Endothelial cell of umbilical vein (primary cell): ENCODE measurements around the gene NDUFA6. TPM values are rescaled to one million over a fixed set of nuclear protein-coding genes. Genes with fewer than 3 reads are reported as not detected.

Experiments
- BruUV-seq: library from RNA; stranded (reverse); fragments of 400-500 nt; replicated peaks from 2 replicates; lab custom pipeline; 2021; lab: Mats Ljungman, UMichigan
- CTCF ChIA-PET: fragments of 300-600, 350-600 bp; sonication (Branson Sonifier 250); formaldehyde crosslinking; loops from one replicate; lab custom pipeline; 2021; ENCODE audit warnings: antibody characterized with exemption, inconsistent platforms; lab: Charles Lee
- POLR2A ChIA-PET: fragments of 300-600, 350-600 bp; sonication (Branson Sonifier 250); formaldehyde crosslinking; loops from one replicate; lab custom pipeline; 2021; ENCODE audit warnings: antibody characterized with exemption, inconsistent platforms; lab: Charles Lee
- DNase-seq: peaks from one replicate; pipeline ENCODE4 v3.0.0-alpha.2; 2011; ENCODE audit warnings: low read depth, low spot score
- FAIRE-seq: peaks from 2 replicates; lab custom pipeline; 2011; peaks lifted over from hg19 to GRCh38; lab: Jason Lieb, UNC
- H2AFZ ChIP-seq: 2 replicates; pipeline ENCODE4 v1.6.0; 2012; ENCODE audit warnings: low read depth, low read length, control low read depth, inconsistent platforms
- H3K27ac ChIP-seq: 2 replicates; pipeline ENCODE4 v1.5.1; 2011; ENCODE audit warnings: low read depth, mild to moderate bottlenecking, control low read depth, low read length, moderate library complexity; ENCODE audit not compliant: insufficient read depth
- H3K27me3 ChIP-seq, 2 experiments: 2 replicates each; pipeline versions ENCODE4 v1.6.0 to v1.6.1; 2011; ENCODE audit warnings: low read length in 2 of 2, mixed read lengths in 1 of 2; ENCODE audit not compliant: control insufficient read depth in 2 of 2, insufficient read depth in 2 of 2
- H3K36me3 ChIP-seq, 2 experiments: 2 replicates in 1 of 2; 3 replicates in 1 of 2; pipeline ENCODE4 v1.5.1; 2011; ENCODE audit warnings: low read length in 2 of 2, mild to moderate bottlenecking in 1 of 2, moderate library complexity in 1 of 2; ENCODE audit not compliant: control insufficient read depth in 2 of 2, insufficient read depth in 2 of 2; ENCODE audit errors: extremely low read depth in 1 of 2
- H3K4me1 ChIP-seq: 3 replicates; pipeline ENCODE4 v1.5.1; 2011; ENCODE audit warnings: mild to moderate bottlenecking, low read length; ENCODE audit not compliant: control insufficient read depth, insufficient read depth; ENCODE audit errors: extremely low read depth
- H3K4me2 ChIP-seq: 2 replicates; pipeline ENCODE4 v1.6.1; 2011; ENCODE audit warnings: low read length, control low read depth, mixed read lengths; ENCODE audit not compliant: insufficient read depth
- H3K4me3 ChIP-seq, 3 experiments: fragments of 200-600 bp in 1 of 3; sonication (generic), shearing (Covaris generic) in 1 of 3; replicated peaks in 1 of 3; 2 replicates each; pipeline ENCODE4 v1.5.1; 2011 to 2016; ENCODE audit warnings: control low read depth in 3 of 3, low read length in 3 of 3, mild to moderate bottlenecking in 2 of 3, inconsistent platforms in 1 of 3, low read depth in 1 of 3, moderate library complexity in 1 of 3; ENCODE audit not compliant: insufficient read depth in 1 of 3
- H3K79me2 ChIP-seq: 2 replicates; pipeline ENCODE4 v1.6.0; 2012; ENCODE audit warnings: low read length, inconsistent platforms; ENCODE audit not compliant: control insufficient read depth, insufficient read depth
- H3K9ac ChIP-seq: replicated peaks from 2 replicates; pipeline ENCODE3; 2011; ENCODE audit warnings: low read length, control low read depth; ENCODE audit not compliant: insufficient read depth; ENCODE audit errors: extremely low read depth
- H3K9me1 ChIP-seq: replicated peaks from 3 replicates; pipeline ENCODE4 v1.6.0; 2011; ENCODE audit warnings: mild to moderate bottlenecking, low read length; ENCODE audit not compliant: control insufficient read depth, insufficient read depth; ENCODE audit errors: extremely low read depth
- H3K9me3 ChIP-seq: replicated peaks from 2 replicates; pipeline ENCODE4 v1.5.1; 2012; ENCODE audit warnings: low read length, inconsistent platforms; ENCODE audit not compliant: control insufficient read depth, insufficient read depth
- H4K20me1 ChIP-seq: replicated peaks from 2 replicates; pipeline ENCODE3; 2011; ENCODE audit warnings: mild to moderate bottlenecking, low read length; ENCODE audit not compliant: control insufficient read depth, insufficient read depth; ENCODE audit errors: extremely low read depth
- EZH2 ChIP-seq: IDR thresholded peaks from 2 replicates; pipeline ENCODE4 v1.6.1; 2012; ENCODE audit warnings: borderline replicate concordance, low read depth, mild to moderate bottlenecking, moderate library complexity, low read length, inconsistent platforms; ENCODE audit not compliant: severe bottlenecking
- FOS ChIP-seq: IDR thresholded peaks from 2 replicates; pipeline ENCODE4 v1.6.1; 2011; ENCODE audit warnings: mild to moderate bottlenecking, low read length, moderate library complexity, borderline replicate concordance; ENCODE audit not compliant: insufficient read depth
- GATA2 ChIP-seq: IDR thresholded peaks from 2 replicates; pipeline ENCODE4 v1.7.0; 2011; ENCODE audit warnings: low read depth, mild to moderate bottlenecking, moderate library complexity, mixed read lengths, low read length; ENCODE audit not compliant: insufficient read length, insufficient read depth
- JUN ChIP-seq: IDR thresholded peaks from 2 replicates; pipeline ENCODE4 v1.6.1; 2011; ENCODE audit warnings: borderline replicate concordance, low read depth; ENCODE audit not compliant: insufficient read length, insufficient read depth
- MYC ChIP-seq: IDR thresholded peaks from one replicate; pipeline ENCODE4 v1.6.1; 2011; ENCODE audit warnings: mild to moderate bottlenecking, low read depth, low read length
- POLR2A ChIP-seq: IDR thresholded peaks from 2 replicates; pipeline ENCODE4 v1.6.1; 2012; ENCODE audit warnings: low read depth, mild to moderate bottlenecking, control low read depth, low read length
- POLR2AphosphoS5 ChIP-seq: IDR thresholded peaks from 2 replicates; pipeline ENCODE4 v1.6.1; 2012; ENCODE audit warnings: low read depth, mild to moderate bottlenecking, control low read depth, low read length, moderate library complexity; ENCODE audit not compliant: insufficient read depth
- dilution Hi-C: fragments of 300-500 bp; cut with MboI; formaldehyde crosslinking; loops from one replicate; pipeline ENCODE4 v1.15.0; 2019; ENCODE audit warnings: low sequenced_read_pairs; ENCODE audit not compliant: extremely low pct_ligation_motif_present
- intact Hi-C: fragments of 100-400 bp; cut with micrococcal nuclease; formaldehyde crosslinking; loops from one replicate; pipeline ENCODE4 v1.10.0; 2022
- polyA plus RNA-seq, 4 experiments: library from polyadenylated mRNA; depleted of rRNA in 3 of 4; stranded (reverse) in 3 of 4; unstranded in 1 of 4; fragments of >200 nt; gene quantifications; 2 replicates each; pipeline versions ENCODE4 v1.2.1 to v1.2.3, GENCODE V29; 2011 to 2012; ENCODE audit warnings: missing spikeins in 1 of 4
- total RNA-seq: library from RNA; stranded (reverse); gene quantifications from 2 replicates; pipeline ENCODE4 v1.2.3, GENCODE V29; 2021
- TF ChIP-seq, protein P1 (sequence below), 2 donors: IDR thresholded peaks; 1 replicate in 1 of 2; 2 replicates in 1 of 2; pipeline ENCODE4 v1.5.1; 2011; ENCODE audit warnings: low read length in 2 of 2, mild to moderate bottlenecking in 2 of 2, moderate library complexity in 2 of 2, control low read depth in 1 of 2, inconsistent platforms in 1 of 2, low read depth in 1 of 2; ENCODE audit not compliant: insufficient read depth in 1 of 2; ENCODE audit errors: extremely low read depth in 1 of 2
- TF ChIP-seq, protein P2 (sequence below): IDR thresholded peaks from 2 replicates; pipeline ENCODE4 v1.6.1; 2011; ENCODE audit not compliant: insufficient read depth, insufficient read length

Gene NDUFA6
- total and polyA plus RNA-seq, 2 donors (not counting 3 experiments of a cell fraction or from before 2014, with no cell fraction given) = 66.1 to 95.7 TPM

DNA sequence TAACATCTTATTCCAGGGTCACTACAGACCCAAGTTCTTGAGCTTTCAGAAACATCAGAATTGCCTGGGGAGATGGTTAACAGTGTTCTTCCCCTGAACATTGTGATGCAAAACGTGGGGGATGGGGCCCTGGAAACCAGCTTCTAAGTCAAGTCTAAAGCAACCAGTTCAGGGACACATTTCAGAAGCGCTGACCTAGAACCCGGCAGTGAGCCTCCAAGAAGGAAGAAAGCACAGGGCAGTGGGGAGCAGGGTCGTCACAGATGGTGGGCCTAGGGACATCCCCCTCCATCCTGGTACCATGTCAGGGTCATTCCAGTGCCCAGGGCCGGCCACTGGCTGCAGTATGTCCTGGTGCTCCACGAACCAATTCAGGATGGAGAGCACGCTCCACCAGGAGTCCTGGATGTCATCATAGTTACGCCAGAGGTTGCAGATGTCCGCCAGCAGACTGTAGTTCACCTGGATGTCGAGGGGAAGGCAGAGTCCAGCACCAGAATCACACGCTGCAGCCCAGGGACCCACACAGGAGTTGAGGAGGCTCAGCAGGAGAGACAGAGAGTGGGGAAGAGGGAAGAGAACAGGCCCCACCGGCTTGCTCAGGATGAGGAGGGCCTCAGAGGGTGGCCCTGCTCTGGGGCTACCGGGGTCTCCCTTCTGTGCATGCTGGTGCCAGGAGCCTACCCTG, 25.0 kb downstream of the NDUFA6 start:
- TF ChIP-seq, protein P1, sequence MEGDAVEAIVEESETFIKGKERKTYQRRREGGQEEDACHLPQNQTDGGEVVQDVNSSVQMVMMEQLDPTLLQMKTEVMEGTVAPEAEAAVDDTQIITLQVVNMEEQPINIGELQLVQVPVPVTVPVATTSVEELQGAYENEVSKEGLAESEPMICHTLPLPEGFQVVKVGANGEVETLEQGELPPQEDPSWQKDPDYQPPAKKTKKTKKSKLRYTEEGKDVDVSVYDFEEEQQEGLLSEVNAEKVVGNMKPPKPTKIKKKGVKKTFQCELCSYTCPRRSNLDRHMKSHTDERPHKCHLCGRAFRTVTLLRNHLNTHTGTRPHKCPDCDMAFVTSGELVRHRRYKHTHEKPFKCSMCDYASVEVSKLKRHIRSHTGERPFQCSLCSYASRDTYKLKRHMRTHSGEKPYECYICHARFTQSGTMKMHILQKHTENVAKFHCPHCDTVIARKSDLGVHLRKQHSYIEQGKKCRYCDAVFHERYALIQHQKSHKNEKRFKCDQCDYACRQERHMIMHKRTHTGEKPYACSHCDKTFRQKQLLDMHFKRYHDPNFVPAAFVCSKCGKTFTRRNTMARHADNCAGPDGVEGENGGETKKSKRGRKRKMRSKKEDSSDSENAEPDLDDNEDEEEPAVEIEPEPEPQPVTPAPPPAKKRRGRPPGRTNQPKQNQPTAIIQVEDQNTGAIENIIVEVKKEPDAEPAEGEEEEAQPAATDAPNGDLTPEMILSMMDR (IDR thresholded peaks at IDR 0.05; ENCODE audit: extremely low read depth in 1 of 2, insufficient read depth in 1 of 2, low read depth in 1 of 2, low read length in 2 of 2) = no peak
- TF ChIP-seq, protein P2, sequence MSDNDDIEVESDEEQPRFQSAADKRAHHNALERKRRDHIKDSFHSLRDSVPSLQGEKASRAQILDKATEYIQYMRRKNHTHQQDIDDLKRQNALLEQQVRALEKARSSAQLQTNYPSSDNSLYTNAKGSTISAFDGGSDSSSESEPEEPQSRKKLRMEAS = no peak
- no peak for TF ChIP-seq POLR2A
- TF ChIP-seq POLR2AphosphoS5 = no peak
- TF ChIP-seq JUN = no peak
- TF ChIP-seq FOS = no peak
- no peak for TF ChIP-seq MYC
- TF ChIP-seq GATA2 = no peak
- no peak for TF ChIP-seq EZH2
- Histone ChIP-seq H3K4me2 (no peak overlapping the region), H3K27me3 (no peaks in the 10 kb centered on the region), H3K4me1 (peaks cover 7% of the 10 kb centered on the region), H3K4me3 (no peak overlapping the region), H3K9me1 (no peaks in the 10 kb centered on the region), H3K27ac (no peak overlapping the region), H3K9ac (no peak overlapping the region), H2AFZ (no peak overlapping the region), H4K20me1 (no peaks in the 10 kb centered on the region), H3K36me3 (peaks cover 0 to under 1% of the 10 kb centered on the region in 2 experiments), H3K9me3 (no peaks in the 10 kb centered on the region), H3K79me2 (peaks cover 2% of the 10 kb centered on the region)
- no peak for DNase-seq
- dilution Hi-C loops = no loop called here
- POLR2A ChIA-PET = no interaction called here
- CTCF ChIA-PET = interaction anchor here (1.0 kb wide), 1 partner anchor 26 kb away, joined by 3 read pairs; no protein-coding TSS in a partner anchor
- no TSS peak for BruUV-seq
- no peak for FAIRE-seq
- intact Hi-C loops = no loop called here
